Small intestine (tissue), 7 donors: ENCODE data around the gene CIBAR2. TPM values are rescaled to one million over a fixed set of nuclear protein-coding genes. Genes with fewer than 3 reads are reported as not detected.
A peak's percentile ranks its signal among the peaks of the same experiment; 100 is the strongest.

Experiments
- DNase-seq, 2 donors: peaks; one replicate each; pipeline versions ENCODE4 v3.0.0 to v3.0.0-alpha.2; 2013
- FAIRE-seq: peaks from 2 replicates; lab custom pipeline; 2012; peaks lifted over from hg19 to GRCh38; lab: Jason Lieb, UNC
- H3K27ac ChIP-seq, 3 donors: one replicate each; pipeline ENCODE4 v1.5.1; 2013; ENCODE audit warnings: low read length in 2 of 3, mild to moderate bottlenecking in 2 of 3, control low read depth in 1 of 3, inconsistent platforms in 1 of 3, low read depth in 1 of 3, moderate library complexity in 1 of 3
- H3K27me3 ChIP-seq, 3 donors: one replicate each; pipeline ENCODE4 v1.6.1; 2013; ENCODE audit warnings: low read length in 3 of 3, inconsistent platforms in 1 of 3; ENCODE audit not compliant: control insufficient read depth in 3 of 3, insufficient read depth in 3 of 3
- H3K36me3 ChIP-seq, 3 donors: one replicate each; pipeline ENCODE4 v1.6.1; 2013; ENCODE audit warnings: low read length in 3 of 3, inconsistent platforms in 1 of 3, low read depth in 1 of 3, mild to moderate bottlenecking in 1 of 3, moderate library complexity in 1 of 3; ENCODE audit not compliant: control insufficient read depth in 3 of 3, insufficient read depth in 2 of 3
- H3K4me1 ChIP-seq, 3 donors: one replicate each; pipeline ENCODE4 v1.6.1; 2013; ENCODE audit warnings: low read length in 2 of 3, inconsistent platforms in 1 of 3, low read depth in 1 of 3, mild to moderate bottlenecking in 1 of 3, moderate library complexity in 1 of 3; ENCODE audit not compliant: control insufficient read depth in 3 of 3, insufficient read depth in 2 of 3
- H3K4me3 ChIP-seq, 3 donors: one replicate each; pipeline ENCODE4 v1.5.1; 2013; ENCODE audit warnings: low read length in 3 of 3, control low read depth in 1 of 3, inconsistent platforms in 1 of 3, low read depth in 1 of 3, mild to moderate bottlenecking in 1 of 3, moderate library complexity in 1 of 3
- H3K9me3 ChIP-seq, 2 donors: one replicate each; pipeline ENCODE4 v1.6.1; 2013; ENCODE audit warnings: low read depth in 1 of 2, low read length in 1 of 2; ENCODE audit not compliant: control insufficient read depth in 2 of 2, insufficient read depth in 1 of 2
- WGBS, 3 donors: extraction: QIAGEN DNeasy Blood & Tissue Kit; methylation state at CpG; one replicate each; pipeline ENCODE4 v1.1.7; 2013; 5-methylcytosine and 5-hydroxymethylcytosine counted together
- polyA plus RNA-seq, 4 donors: library from polyadenylated mRNA; stranded (reverse) in 3 of 4; unstranded in 1 of 4; fragments of 200-250 nt in 3 of 4; fragments of 120-200 nt in 1 of 4; gene quantifications; one replicate each; pipeline versions ENCODE4 v1.2.1 to v1.2.3, GENCODE V29; 2013
- donor health status: healthy with polysubstance abuse.
- donor health status: control.
- donor health status: control.
- donor health status: Bipolar disorder and iron deficiency.
- donor health status: healthy.

The CIBAR2 gene
- polyA plus RNA-seq, 4 donors, result 0.04 to 3.0 (median 0.19) TPM; not detected in 1

DNA sequence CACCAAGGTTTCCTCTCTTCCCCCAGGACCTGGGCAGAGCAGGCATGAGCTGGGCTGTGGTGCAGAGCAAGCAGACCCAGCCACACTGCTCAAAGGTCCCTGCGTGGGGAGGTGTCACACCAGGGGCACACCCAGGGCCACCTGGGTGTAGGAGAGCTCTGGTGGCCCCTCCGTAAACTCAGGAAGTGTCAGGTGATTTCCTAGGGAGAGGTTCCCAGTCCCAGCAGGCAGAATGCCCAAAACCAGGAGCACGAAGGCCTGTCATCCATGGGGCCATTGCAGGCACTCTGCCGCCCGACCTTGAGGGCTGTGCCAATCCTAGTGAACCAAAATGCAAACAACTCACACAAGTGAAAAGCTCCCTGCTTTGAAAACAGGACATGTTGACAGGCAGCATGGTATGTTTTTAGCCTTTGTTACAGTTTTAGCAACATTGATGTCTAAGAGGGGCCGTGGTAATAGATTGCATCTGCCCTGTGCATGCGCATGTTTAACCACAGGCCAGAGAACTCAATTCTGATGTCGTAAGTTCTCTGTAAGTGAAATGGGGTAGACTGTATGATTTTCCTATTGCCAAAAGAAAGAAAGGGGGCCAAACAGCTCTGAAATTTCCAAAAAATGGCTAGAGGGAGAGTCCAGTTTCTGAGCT lies 21.3 kb downstream of the CIBAR2 start:
- Histone ChIP-seq H3K36me3 (peaks cover 0 to 23% (median 0%) of the 10 kb centered on the region in 3 donors), H3K27me3 (no peaks in the 10 kb centered on the region), H3K4me3 (no peak overlapping the region), H3K4me1 (peaks cover 0 to 17% (median 1%) of the 10 kb centered on the region in 3 donors), H3K9me3 (no peaks in the 10 kb centered on the region), H3K27ac (peak overlapping the region in 1 of 3 donors; percentile 12)
- 42 to 61% (median 55%) methylated on average over 8 of the region's 8 CpGs for WGBS, 3 donors
- DNase-seq (peak; percentile 47 to 52), FAIRE-seq (no peak)

DNA sequence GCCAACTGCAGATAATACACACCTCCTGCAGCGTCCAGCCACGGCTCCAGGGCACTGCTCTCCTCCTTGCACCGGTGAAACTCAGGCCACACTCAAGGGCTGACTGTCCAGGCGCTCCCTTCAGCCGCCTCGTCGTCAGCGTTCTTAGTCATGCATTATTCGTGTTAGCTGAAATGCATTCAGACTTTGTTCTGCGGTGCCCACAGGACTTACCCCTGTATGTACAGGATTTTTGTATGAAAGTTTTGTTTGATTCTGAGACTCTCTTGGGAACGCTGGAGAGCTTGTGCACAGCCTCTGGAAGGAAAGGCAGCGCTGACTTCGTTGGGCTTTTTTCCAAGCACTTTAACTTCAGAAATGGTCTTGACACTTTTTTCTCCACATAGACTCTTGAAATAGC lies 22.1 kb downstream of the CIBAR2 start:
- H3K4me3 ChIP-seq, result no peak overlapping the region
- FAIRE-seq (no peak), DNase-seq (no peak)
- H3K27me3 ChIP-seq, result no peaks in the 10 kb centered on the region
- H3K27ac ChIP-seq, result no peak overlapping the region
- 75 to 77% (median 76%) methylated on average over 13 of the region's 13 CpGs for WGBS, 3 donors
- H3K9me3 ChIP-seq, result no peaks in the 10 kb centered on the region
- peaks cover 0 to 17% (median 1%) of the 10 kb centered on the region in 3 donors for H3K4me1 ChIP-seq
- peaks cover 0 to 26% (median 0%) of the 10 kb centered on the region in 3 donors for H3K36me3 ChIP-seq

DNA sequence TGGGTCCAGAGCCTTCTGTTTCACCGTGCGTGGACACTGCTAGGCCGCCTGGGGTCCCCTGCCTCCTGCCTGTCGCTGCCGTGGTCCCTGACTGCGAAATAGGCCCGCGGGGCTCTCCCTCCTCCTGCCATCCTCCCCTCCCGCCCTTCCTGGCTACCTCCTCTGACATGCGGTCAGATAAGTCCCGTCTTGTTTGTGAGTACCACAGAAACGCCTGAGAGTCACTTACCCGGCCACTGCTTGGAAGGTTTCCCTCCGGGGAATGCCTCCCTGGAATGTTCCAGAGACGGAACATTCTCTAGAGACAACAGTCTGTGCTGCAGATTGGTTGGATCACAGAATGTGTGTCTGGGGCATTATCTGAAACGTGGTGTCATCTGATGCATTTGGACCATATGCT lies 22.7 kb downstream of the CIBAR2 start:
- FAIRE-seq (no peak), DNase-seq (no peak)
- Histone ChIP-seq H3K4me3 (no peak overlapping the region), H3K27me3 (no peaks in the 10 kb centered on the region), H3K36me3 (peaks cover 0 to 32% (median 0%) of the 10 kb centered on the region in 3 donors), H3K4me1 (peaks cover 0 to 17% (median 1%) of the 10 kb centered on the region in 3 donors), H3K27ac (no peak overlapping the region), H3K9me3 (no peaks in the 10 kb centered on the region)
- WGBS, 3 donors, result 80 to 86% (median 86%) methylated on average over 16 of the region's 16 CpGs

DNA sequence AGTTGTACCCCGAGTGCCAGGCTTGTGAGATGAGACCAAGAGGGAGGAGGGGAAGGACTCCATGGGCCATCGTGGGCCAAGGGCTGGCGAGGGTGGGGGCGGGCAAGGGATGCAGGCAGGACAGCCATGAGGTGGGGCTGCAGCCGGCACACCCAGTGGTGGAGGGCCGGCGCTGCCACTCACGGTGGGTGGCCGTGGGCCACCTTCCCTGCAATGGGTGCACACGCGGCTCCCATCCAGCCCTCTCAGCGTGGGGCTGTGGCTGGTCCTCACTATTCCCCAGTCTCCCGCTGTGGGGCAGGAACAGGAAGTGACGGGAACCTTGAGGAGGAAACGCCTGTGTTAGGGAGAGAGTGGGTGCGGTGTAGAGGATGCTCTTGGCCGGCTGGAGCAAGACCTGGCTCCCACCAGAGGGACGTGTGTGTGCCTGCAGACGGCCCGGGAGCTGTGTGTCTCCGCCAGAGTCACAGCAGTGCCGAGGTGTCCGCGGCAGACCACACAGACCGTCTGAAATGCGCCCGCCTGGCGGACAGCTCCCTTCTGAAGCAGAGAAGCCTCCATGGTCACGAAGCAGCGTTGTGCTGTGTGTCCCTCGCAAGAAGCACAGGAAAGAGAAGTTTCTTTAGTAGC lies 23.6 kb downstream of the CIBAR2 start:
- WGBS, 3 donors, result 83 to 91% (median 90%) methylated on average over 30 to 31 of the region's 31 CpGs
- Histone ChIP-seq H3K27ac (no peak overlapping the region), H3K36me3 (peaks cover 0 to 32% (median 0%) of the 10 kb centered on the region in 3 donors), H3K4me3 (no peak overlapping the region), H3K4me1 (peaks cover 0 to 17% (median 1%) of the 10 kb centered on the region in 3 donors), H3K27me3 (no peaks in the 10 kb centered on the region), H3K9me3 (no peaks in the 10 kb centered on the region)
- DNase-seq, result no peak
- no peak for FAIRE-seq

DNA sequence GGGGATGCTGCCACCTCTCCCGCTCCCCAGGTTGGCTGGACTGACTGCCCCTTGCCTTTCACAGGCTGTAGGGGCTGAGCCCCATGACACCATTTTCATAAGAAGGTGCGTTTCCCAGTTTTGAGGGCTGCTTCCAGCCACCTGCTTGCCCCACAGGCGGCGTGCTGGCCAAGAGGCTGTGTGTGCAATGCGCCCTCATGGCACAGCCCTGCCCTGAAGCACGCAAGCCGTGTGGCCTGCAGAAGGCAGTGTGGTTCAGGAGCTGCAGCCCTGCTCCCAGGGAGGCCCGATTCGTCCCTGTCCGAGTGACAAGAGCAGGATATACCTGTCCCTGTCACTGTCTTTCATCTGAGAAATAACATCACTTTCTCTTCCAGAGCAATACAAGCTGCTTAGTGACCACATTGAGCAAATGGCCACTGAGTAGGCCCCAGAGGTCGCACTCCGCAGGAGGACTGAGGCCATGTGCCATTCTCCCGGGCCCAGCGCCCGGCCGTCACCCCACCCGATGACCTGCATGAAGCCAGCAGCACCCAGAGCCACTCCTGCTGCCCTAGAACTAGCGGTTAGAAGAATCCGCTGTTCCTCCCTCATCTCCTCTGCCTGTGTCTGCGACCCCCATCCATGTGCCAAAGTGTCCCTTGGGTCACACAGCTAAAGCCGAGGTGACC lies 24.2 kb downstream of the CIBAR2 start:
- peaks cover 0 to 17% (median 1%) of the 10 kb centered on the region in 3 donors for H3K4me1 ChIP-seq
- WGBS, 3 donors, result 87 to 97% (median 94%) methylated on average over 21 of the region's 21 CpGs
- peaks cover 0 to 32% (median 0%) of the 10 kb centered on the region in 3 donors for H3K36me3 ChIP-seq

DNA sequence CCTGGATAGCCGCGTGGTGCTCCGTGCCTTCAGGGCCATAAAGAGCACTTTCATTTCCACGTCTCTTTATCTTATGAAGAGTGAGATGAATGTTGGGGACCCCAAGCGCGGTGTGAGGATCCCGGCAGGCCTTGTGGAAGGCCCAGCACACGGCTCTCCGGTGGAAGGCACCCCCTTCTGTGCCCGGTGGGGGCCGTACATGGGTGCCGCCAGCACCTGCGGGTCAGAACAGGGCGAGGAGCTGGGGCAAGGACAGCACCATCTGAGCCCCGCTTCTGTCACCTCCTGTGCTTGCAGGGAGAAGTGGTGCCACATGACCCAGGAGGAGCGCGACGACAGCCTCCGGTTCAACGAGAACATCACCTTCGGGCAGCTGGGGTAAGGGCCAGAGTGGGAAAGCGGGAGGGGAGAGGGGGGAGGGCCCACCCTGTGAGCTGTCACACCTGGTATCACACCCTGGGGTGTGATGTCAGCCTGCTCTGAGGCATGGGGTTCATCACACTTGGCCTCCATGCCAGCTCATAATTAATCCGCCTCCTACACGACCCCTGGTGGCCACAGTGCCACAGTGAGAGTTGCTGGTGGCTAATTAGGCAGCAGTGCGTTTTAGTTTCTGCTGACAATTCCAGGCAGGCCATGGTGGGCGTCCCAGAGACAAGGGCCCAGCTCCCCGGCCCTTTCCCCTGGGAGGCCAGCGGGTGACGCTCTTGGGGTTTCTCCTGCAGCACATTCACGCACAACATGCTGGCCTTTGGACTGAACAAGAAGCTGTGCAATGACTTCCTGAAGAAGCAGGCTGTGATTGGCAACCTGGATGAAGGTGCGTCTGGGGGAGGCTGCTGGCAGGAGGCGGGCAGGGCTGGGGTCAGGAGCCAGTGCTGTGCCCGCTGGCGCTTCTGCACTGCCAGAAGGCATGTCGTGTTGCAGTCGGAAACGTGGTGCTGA lies 25.7 kb downstream of the CIBAR2 start:
- H3K27me3 ChIP-seq, result no peaks in the 10 kb centered on the region
- H3K27ac ChIP-seq, result peak overlapping the region in 2 of 3 donors; percentile 16 to 68
- FAIRE-seq (no peak), DNase-seq (peak; percentile 88 to 94)
- 49 to 67% (median 60%) methylated on average over 36 to 37 of the region's 37 CpGs for WGBS, 3 donors
- no peak overlapping the region for H3K4me3 ChIP-seq
- H3K36me3 ChIP-seq, result peaks cover 0 to 36% (median 0%) of the 10 kb centered on the region in 3 donors
- no peaks in the 10 kb centered on the region for H3K9me3 ChIP-seq
- peaks cover 0 to 21% (median 1%) of the 10 kb centered on the region in 3 donors for H3K4me1 ChIP-seq

More for the DNA sequence above, 24.2 kb downstream of the CIBAR2 start:
- H3K27ac ChIP-seq, result no peak overlapping the region
- no peaks in the 10 kb centered on the region for H3K27me3 ChIP-seq
- H3K9me3 ChIP-seq, result no peaks in the 10 kb centered on the region
- no peak overlapping the region for H3K4me3 ChIP-seq
- no peak for DNase-seq
- FAIRE-seq, result no peak

DNA sequence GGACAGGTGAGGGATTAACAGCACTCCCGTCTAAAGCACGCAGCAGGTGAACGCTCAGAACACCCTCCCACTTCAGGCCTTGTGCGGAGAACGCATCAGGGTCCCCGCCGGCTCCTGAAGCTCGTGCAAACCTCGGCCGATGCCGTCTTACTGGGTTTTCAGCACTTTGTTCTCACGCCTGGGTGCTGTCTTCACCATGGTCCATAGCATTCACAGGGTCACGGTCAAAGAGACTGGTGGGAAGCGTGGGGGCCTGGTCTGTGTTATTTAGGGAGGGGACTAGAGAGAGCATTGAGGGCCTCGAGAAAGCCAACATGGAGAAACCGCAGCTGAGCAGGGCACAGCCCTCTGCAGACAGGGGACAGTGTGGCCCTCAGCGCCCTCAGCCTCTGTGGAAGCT lies 26.6 kb downstream of the CIBAR2 start:
- FAIRE-seq (no peak), DNase-seq (no peak)
- H3K36me3 ChIP-seq, result peaks cover 0 to 42% (median 0%) of the 10 kb centered on the region in 3 donors
- H3K9me3 ChIP-seq, result no peaks in the 10 kb centered on the region
- no peak overlapping the region for H3K27ac ChIP-seq
- H3K4me3 ChIP-seq, result no peak overlapping the region
- 94 to 95% (median 94%) methylated on average over 17 of the region's 17 CpGs for WGBS, 3 donors
- no peaks in the 10 kb centered on the region for H3K27me3 ChIP-seq
- H3K4me1 ChIP-seq, result peaks cover 0 to 15% (median 1%) of the 10 kb centered on the region in 3 donors
